GM10847 (cell line): ENCODE results near the gene MORN1.

Experiments used
- POLR2A ChIP-seq: IDR thresholded peaks from 2 replicates; pipeline ENCODE4 v1.6.1; 2011; ENCODE audit not compliant: insufficient read length; ENCODE audit errors: extremely low read depth

Gene MORN1

DNA sequence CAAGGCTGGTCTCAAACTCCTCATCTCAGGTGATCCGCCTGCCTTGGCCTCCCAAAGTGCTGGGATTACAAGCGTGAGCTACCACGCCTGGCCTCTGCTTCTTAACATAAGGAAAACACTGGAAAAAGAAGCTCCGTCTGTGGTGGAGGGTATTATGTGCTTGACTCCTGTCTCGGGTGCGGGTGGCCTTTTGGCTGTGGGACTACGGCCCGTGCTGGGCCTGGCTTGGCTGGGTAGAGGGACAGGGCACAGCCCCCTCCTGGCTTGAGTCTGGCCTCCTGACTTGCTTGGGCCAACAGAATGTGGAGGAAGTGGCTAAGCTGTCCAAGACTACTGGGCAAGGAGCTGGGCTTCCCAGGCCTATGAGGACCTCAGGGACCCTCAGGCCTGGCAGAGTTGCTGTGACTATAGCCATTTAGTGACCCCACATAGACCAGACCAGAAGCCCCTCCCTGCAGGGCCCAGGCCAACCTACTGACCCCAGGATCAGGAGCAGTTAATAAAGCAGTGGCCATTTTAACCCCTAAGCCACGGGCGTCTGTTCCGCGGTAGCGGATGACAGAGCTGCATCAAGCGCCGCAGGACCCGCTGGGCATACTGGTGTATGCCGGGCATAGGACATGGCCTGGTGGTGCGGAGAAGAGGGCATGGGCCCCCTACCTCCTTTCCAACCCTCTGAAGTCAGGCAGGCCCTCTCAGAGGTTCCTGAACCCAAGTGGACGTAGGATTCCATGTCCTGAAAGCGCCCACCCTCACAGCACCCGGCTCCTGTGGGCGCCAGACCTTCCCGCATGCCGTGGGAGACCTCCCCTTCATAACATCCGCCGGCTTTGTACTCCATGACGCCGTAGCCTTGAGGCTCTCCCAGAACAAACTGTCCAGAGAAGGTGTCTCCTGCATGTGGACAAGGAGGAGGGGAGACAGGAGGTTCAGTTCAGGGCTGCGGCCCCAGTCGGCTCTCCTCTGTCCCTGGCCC lies 4.4 kb downstream of the MORN1 start:
- TF ChIP-seq POLR2A, result no peak

DNA sequence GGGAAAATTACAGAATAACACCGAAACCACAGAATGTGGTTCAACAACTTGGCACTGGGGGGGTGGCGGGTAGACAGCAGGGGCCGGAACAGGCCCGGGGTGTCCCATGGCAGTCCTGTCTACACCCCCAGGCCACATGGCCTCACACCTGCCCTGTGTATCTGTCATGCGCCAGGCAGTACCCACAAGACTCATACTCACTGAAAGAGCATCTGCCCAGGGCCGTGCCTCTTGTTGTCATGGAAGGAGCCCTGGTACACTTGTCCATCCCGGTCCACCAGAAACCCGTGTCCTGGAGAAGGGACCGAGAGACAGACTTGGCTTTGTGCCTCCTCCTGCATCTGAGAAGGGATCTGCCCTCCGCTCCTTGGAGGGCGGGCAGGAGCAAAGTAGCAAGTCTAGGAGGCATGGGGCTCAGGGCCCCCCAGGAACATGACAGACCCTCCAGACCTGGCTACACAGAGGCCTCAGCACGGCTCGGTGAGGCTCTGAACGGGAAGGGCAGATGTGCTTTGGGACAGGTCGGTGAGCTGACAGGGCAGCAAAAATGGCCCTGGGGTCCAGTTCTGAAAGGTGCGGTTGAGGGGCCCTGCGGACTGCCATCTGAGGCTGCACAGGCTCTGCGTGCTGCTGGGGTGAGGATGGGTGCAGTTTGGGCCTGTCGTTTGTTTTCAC lies 5.6 kb downstream of the MORN1 start:
- TF ChIP-seq POLR2A, result no peak

DNA sequence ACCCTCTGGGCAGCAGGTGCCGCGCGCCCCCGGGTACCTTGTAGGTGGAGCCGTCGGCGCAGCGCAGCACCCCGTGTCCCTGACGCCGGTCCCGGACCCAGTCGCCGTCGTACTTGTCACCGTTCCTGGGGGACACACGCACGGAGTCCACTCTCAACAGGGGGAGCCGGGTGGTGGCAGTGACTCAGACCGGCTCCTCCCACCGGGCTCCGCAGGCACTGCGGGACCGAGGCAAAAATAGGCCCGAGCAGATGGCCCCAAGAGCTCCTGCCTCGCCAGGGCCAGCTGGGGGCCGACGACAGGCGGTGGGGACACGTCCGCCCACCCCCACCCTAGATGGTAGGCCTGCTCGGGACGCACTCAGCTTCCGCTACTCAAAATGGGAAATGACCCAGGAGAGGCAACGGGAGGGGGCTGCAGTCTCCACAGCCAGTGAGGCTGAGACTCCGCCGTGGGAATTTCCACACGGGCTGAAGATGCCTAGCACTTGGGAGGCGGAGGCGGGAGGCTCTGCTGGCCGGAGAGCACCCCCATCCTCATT lies 6.3 kb downstream of the MORN1 start:
- TF ChIP-seq POLR2A, result no peak

DNA sequence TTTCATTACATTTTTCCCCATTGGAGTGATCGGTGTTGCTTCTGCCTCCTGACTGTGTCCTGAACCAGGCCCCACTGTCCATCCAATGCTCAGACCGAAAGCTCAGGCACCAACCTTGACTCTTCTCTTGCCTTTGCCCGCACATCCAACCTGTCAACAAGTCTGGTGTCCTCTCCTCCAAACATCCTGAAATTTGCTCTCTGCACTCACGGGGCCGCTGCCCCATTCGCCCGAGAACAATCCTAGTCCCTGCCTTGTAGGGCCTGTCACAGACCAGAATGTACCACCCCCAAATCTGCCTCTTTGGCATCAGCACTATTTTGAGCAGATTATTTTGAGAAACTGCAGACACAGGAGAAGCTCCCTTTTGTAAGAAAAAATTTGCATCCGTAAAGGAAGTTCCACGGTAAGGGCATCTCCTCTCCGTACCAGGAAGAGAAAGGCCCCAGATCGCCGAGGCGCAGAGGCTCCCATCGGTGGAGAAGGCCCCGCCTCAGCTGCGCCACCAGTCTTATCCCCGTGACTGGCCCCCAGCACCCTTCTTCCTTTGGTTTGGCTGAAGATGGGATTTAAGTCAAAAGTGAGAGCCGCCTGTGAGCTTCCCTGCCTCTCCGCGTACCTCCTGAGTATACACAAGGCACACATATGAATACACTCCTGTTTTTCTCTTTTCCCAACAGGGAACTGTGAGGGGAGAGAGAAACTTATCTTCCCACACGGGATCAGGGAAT lies 7.1 kb downstream of the MORN1 start:
- TF ChIP-seq POLR2A, result no peak

DNA sequence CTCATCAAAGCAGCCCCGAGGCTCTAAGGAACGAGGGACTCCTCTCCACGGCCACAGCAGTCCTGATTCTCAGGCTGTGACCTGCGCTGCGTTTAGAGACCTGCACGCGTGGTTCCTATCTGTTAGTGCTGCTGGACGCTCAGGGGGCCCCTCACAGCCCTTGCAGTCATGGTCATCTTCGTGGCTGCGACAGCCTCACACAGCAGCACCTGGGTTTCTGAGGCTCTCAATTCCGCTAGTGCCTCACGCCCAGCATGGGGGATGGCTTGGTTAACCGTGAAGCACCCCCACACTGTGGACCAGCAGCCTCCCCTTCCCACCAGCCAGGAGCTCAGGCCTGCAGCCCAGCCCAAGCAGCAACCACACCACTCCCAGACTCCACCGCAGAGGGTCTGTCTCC lies 7.8 kb downstream of the MORN1 start:
- no peak for TF ChIP-seq POLR2A

DNA sequence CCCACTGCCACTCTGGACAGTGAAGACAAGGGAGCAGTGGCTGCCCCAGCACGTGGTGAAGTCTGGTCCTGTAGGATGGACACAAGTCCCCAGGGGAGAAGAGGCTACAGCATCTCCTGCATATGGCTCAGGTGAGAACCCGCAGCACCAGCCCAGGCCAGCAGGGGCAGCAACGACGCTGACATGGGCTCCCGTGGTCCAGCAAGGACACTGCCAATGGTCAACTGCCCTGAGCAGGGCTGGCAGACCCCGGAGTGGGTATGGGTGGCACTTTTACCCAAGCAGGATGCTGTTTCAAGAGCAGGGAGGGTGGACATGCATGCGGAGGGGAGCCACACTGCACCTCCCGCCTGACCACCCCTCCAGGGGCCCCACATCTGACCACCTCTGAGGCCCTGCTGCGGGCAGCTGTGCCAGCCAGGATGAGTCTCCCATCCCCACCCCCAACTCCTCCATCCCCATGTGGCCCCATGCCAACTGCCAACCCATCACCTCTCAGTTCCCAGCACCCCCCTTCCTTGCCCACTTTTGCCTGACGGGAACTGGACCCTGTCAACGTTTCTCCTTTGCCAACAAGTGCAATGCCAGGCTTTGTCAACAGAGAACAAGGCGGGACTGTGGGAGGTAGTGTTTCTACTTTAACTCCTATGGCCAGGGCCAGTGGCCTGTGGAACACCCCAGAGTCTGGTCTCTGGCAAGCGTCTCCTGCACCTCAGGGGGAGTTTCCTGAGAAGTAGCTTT lies 8.6 kb downstream of the MORN1 start:
- no peak for TF ChIP-seq POLR2A

DNA sequence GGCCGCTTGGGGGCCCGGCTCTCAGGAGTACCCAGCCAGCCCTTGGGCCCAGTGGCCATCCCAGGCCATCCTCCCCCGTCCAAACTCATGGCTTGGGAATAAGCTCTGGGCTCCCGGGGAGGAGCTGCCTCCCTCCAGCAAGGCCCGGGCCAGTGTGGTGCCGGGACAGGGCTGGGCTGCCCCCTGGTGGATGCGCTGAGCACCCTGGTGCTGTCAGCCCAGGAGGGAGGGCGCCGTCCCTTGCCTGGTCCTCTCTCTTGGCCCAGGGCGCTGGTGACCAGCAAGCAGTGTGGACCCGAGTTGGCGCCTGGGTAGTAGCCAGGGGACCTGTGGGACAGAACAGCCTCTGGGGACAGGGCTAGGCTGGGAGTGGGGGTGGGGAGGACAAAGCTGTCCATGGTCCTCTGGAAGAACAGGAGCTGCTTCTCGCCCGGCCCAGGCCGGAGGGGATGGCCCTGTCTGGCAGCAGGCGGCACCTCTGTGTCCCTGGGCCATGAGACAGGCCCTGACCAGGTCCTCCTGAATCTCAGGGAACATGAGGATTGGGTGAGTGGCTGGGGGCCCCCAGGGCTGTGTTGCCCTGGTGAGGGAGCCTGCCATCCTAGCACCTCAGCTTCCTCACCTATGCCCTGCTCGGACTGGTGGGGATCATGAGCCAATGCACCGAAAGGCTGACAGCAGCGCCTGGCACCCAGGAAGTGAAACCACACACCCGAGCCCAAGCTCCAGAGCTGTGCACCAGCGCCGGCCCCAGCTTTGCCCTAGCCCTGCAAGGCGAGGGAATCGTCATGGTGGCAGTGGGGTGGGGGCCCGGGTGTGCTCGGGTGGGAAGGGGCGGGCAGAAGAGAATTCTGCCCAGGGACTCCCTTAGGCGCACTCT lies 9.4 kb downstream of the MORN1 start:
- TF ChIP-seq POLR2A, result no peak

DNA sequence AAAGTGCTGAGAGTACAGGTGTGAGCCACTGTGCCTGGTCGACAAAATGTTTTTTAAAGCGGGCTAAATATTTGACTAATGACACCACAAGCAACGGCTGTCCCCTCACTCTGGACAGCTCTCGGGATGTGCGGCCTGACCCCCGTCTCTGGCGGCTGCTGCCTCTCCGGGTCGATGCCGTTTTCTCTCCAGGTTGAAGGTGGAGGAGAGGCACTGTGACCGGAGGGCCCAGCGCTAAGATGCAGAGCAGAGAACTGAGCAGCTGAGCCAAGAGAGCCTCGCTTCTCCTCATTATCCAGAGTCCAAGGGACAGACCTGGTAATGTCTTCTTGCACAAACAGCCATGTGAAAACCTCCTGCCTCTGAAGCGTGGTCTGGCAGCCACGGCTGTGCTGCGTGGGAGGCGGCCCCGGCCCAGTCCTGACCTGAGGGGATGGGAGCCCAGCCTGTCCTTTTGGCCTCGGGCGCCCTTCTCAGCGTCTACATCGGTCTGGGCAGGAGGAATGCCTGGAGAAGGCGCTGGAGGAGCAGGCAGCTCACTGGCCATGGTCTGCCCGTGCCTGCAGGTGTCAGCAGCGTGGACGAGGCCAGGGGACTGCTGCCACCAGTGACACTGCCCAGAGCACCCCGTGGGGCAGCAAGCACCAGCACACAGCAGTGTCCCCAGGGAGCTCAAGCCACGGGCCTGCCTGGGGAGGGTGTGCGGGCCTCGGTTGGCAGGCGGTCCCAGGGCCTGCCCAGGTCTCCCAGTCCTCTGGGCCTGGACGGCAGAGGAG lies 10.3 kb downstream of the MORN1 start:
- no peak for TF ChIP-seq POLR2A

DNA sequence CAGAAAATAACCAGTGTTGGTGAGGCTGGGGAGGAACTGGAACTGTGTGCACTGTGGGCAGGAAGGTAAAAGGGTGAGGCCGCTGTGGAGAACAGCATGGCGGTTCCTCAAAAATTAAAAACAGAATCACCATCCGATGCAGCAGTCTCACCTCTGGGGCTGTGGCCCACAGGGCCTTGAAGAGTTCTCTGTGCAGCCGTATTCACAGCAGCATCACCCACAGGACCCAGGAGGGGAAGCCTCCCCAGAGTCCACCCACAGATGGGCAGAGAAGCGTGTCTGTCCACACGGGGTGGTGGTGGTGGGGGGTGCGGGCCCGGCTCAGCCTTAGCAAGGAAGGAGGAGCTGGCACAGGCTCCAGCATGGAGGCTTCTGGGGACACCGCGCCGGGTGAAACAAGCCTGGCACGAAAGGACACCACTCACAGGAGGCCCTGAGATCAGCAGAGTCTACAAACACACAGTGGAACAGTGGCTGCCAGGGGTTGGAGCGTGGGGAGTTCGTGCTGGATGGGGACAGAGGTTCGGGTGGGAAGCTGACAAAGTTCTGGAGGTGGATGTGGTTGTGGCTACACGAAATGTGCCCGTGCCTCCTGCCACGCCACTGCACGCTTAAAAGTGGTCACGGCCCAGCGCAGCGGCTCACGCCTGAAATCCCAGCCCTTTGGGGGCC lies 11.5 kb downstream of the MORN1 start:
- TF ChIP-seq POLR2A, result no peak

DNA sequence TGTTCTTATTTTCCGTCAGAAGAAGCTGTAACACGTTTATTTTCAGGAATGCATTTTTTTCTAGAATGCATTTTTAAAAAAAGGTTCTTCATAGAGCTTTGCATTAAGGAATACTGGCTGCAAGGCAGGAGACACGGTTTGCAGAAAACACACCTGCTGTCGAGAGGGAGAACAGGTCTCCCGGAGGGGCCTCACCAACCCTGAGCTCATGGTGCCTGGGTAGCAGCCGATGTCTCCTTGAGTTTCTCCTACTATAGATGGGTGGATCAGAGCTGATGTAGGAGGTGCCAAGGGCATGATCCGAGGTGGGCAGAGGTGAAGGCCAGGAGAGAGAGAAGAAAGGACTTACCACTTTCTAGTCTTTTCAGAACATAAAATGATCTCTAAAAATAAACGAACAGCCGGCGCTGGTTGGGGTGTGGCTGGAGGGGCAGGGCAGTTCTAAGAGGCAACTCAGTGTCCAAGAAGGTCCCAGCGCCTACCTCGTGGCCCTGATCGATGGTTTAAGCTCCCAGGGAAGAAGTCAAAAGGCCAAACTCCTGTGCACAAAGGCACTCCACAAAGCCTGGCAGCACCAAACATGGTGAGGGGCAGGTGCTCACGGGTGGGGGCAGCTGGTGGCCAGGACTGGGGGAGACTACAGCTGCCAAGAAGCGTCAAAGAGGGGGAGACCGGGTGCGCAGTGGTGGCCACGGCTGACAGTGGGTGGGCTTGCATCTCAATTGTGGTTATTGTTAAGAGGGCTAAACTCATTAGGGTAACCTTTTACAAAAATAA lies 12.2 kb downstream of the MORN1 start:
- no peak for TF ChIP-seq POLR2A

DNA sequence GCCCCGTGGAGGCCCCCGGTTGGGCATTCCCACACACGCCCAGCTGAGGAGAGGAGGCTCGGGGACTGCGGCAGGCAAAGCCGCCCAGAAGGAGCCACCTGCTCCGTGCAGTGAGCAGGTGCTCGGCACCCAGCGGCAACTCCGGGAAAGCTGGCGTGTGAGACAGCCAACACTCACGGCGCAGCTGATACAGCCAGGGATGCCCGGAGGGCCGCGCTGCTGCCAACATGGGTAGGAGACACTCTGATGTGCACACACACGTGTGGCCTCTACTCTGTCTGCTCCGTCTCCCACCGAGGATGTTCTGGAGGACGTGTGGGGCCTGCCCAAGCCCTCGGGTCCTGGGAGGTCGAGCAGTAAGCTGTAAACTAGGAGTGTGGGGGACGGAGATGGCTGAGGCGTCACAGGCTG lies 12.9 kb downstream of the MORN1 start:
- TF ChIP-seq POLR2A, result no peak
